ENCODE data around the gene FGF22.

- TF ChIP-seq REST (IDR thresholded peaks at IDR 0.05; ENCODE audit: low read depth) (no peak), USF1 (IDR thresholded peaks at IDR 0.05) (no peak), MAX (IDR thresholded peaks at IDR 0.05) (no peak), EP300 (IDR thresholded peaks at IDR 0.05; ENCODE audit: borderline replicate concordance) (no peak), YY1 (IDR thresholded peaks at IDR 0.05; ENCODE audit: low read depth) (no peak), EGR1 (IDR thresholded peaks at IDR 0.05) (no peak), TEAD4 (IDR thresholded peaks at IDR 0.05) (no peak), RAD21 (IDR thresholded peaks at IDR 0.05; ENCODE audit: low read depth) (no peak), TCF12 (IDR thresholded peaks at IDR 0.05; ENCODE audit: low read depth) (no peak), TAF1 (IDR thresholded peaks at IDR 0.05; ENCODE audit: low read depth) (no peak), CREB1 (IDR thresholded peaks at IDR 0.05; ENCODE audit: low read depth) (no peak), FOXM1 (IDR thresholded peaks at IDR 0.05; ENCODE audit: borderline replicate concordance, low read depth) (no peak)
Measured at GRCh38 chr19:650121-650520, 10.4 kb downstream of the FGF22 start.
